ENCODE data around the gene TREX2. TPM values are rescaled to one million over a fixed set of nuclear protein-coding genes. Genes with fewer than 3 reads are reported as not detected.

TREX2 gene
- total RNA-seq, 1 experiment from 2014 or later = 0.61 TPM

- no peaks in the 10 kb centered on the region for H3K9me3 Mint-ChIP-seq (ENCODE audit: unreplicated experiment)
- no peak overlapping the region for H3K4me3 Mint-ChIP-seq (ENCODE audit: unreplicated experiment)
- POLR2A ChIA-PET = no interaction called here
- Histone ChIP-seq H3K36me3 (ENCODE audit: control insufficient read depth, insufficient read depth, low read length) (no peaks in the 10 kb centered on the region), H3K9me3 (no peaks in the 10 kb centered on the region), H3K27me3 (replicated peaks; ENCODE audit: control insufficient read depth, insufficient read depth, low read length) (no peaks in the 10 kb centered on the region), H3K4me1 (no peaks in the 10 kb centered on the region), H3K4me3 (ENCODE audit: low read depth, low read length) (no peak overlapping the region)
- CTCF ChIA-PET = no interaction called here
- intact Hi-C loops (cut with micrococcal nuclease; ENCODE audit: unreplicated experiment) = no loop called here
- TF ChIP-seq, protein P1, sequence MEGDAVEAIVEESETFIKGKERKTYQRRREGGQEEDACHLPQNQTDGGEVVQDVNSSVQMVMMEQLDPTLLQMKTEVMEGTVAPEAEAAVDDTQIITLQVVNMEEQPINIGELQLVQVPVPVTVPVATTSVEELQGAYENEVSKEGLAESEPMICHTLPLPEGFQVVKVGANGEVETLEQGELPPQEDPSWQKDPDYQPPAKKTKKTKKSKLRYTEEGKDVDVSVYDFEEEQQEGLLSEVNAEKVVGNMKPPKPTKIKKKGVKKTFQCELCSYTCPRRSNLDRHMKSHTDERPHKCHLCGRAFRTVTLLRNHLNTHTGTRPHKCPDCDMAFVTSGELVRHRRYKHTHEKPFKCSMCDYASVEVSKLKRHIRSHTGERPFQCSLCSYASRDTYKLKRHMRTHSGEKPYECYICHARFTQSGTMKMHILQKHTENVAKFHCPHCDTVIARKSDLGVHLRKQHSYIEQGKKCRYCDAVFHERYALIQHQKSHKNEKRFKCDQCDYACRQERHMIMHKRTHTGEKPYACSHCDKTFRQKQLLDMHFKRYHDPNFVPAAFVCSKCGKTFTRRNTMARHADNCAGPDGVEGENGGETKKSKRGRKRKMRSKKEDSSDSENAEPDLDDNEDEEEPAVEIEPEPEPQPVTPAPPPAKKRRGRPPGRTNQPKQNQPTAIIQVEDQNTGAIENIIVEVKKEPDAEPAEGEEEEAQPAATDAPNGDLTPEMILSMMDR (IDR thresholded peaks at IDR 0.05; ENCODE audit: insufficient read depth in 1 of 2, low read depth in 1 of 2, low read length in 1 of 2, severe bottlenecking in 1 of 2, unreplicated experiment in 1 of 2) = no peak
- no peak overlapping the region for H3K27ac Mint-ChIP-seq (ENCODE audit: unreplicated experiment)
- peaks cover 3% of the 10 kb centered on the region for H3K27me3 Mint-ChIP-seq (ENCODE audit: insufficient read depth, unreplicated experiment)
- no peak for DNase-seq
- BruUV-seq (replicated peaks) = no TSS peak
- H3K4me1 Mint-ChIP-seq (ENCODE audit: low read depth, unreplicated experiment) = no peaks in the 10 kb centered on the region
- peaks cover 10% of the 10 kb centered on the region for H3K36me3 Mint-ChIP-seq (ENCODE audit: insufficient read depth, unreplicated experiment)
Measured at GRCh38 chrX:153441981-153442380, 3.9 kb downstream of the TREX2 start.

- peaks cover 3% of the 10 kb centered on the region for H3K27me3 Mint-ChIP-seq (ENCODE audit: insufficient read depth, unreplicated experiment)
- Histone ChIP-seq H3K36me3 (ENCODE audit: control insufficient read depth, insufficient read depth, low read length) (no peaks in the 10 kb centered on the region), H3K27me3 (replicated peaks; ENCODE audit: control insufficient read depth, insufficient read depth, low read length) (no peaks in the 10 kb centered on the region), H3K4me1 (no peaks in the 10 kb centered on the region), H3K9me3 (no peaks in the 10 kb centered on the region), H3K4me3 (ENCODE audit: low read depth, low read length) (no peak overlapping the region)
- H3K27ac Mint-ChIP-seq (ENCODE audit: unreplicated experiment) = no peak overlapping the region
- no peaks in the 10 kb centered on the region for H3K4me1 Mint-ChIP-seq (ENCODE audit: low read depth, unreplicated experiment)
- peaks cover 10% of the 10 kb centered on the region for H3K36me3 Mint-ChIP-seq (ENCODE audit: insufficient read depth, unreplicated experiment)
- DNase-seq = no peak
- TF ChIP-seq, protein P1 (IDR thresholded peaks at IDR 0.05; ENCODE audit: insufficient read depth in 1 of 2, low read depth in 1 of 2, low read length in 1 of 2, severe bottlenecking in 1 of 2, unreplicated experiment in 1 of 2) = no peak
- CTCF ChIA-PET = no interaction called here
- POLR2A ChIA-PET = no interaction called here
- H3K4me3 Mint-ChIP-seq (ENCODE audit: unreplicated experiment) = no peak overlapping the region
- no TSS peak for BruUV-seq (replicated peaks)
- intact Hi-C loops (cut with micrococcal nuclease; ENCODE audit: unreplicated experiment) = no loop called here
- H3K9me3 Mint-ChIP-seq (ENCODE audit: unreplicated experiment) = no peaks in the 10 kb centered on the region
Measured at GRCh38 chrX:153441296-153441695, 4.6 kb downstream of the TREX2 start.

DNA sequence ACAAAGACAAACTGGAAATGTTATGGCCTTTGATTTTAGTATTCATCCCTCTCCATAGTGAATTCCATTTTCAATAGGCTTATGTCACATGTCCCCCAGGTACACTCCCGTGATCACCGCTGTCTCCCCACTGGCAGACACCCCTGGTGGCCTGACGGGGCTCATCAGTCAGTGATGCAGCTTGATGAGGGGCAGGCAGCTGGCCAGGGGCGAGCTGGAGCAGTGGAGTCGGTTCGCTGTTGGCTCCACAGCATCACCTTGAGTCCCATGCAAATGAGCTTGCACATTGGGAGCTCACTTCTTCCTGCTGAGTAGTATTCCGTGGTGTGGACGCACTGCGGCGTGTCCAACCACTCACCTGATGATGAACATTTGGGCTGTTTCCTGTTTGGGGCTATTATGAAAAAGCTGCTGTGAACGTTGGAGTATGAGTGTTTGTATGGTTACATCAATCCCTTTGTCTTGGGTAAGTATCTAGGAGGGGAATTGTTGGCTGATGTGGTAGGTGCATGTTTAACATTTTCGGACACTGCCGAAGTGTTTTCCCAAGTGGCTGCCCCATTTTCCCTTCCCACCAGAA is 5.2 kb downstream of the TREX2 start:
- POLR2A ChIA-PET = no interaction called here
- no TSS peak for BruUV-seq (replicated peaks)
- intact Hi-C loops (cut with micrococcal nuclease; ENCODE audit: unreplicated experiment) = no loop called here

More for the DNA sequence above, 5.2 kb downstream of the TREX2 start:
- TF ChIP-seq, protein P1 (IDR thresholded peaks at IDR 0.05; ENCODE audit: insufficient read depth in 1 of 2, low read depth in 1 of 2, low read length in 1 of 2, severe bottlenecking in 1 of 2, unreplicated experiment in 1 of 2) = no peak
- no peak for DNase-seq
- Histone ChIP-seq H3K4me1 (no peaks in the 10 kb centered on the region), H3K36me3 (ENCODE audit: control insufficient read depth, insufficient read depth, low read length) (no peaks in the 10 kb centered on the region), H3K9me3 (no peaks in the 10 kb centered on the region), H3K27me3 (replicated peaks; ENCODE audit: control insufficient read depth, insufficient read depth, low read length) (no peaks in the 10 kb centered on the region), H3K4me3 (ENCODE audit: low read depth, low read length) (no peak overlapping the region)
- no peaks in the 10 kb centered on the region for H3K9me3 Mint-ChIP-seq (ENCODE audit: unreplicated experiment)
- peaks cover 3% of the 10 kb centered on the region for H3K27me3 Mint-ChIP-seq (ENCODE audit: insufficient read depth, unreplicated experiment)
- no peak overlapping the region for H3K27ac Mint-ChIP-seq (ENCODE audit: unreplicated experiment)
- peaks cover 10% of the 10 kb centered on the region for H3K36me3 Mint-ChIP-seq (ENCODE audit: insufficient read depth, unreplicated experiment)
- no peak overlapping the region for H3K4me3 Mint-ChIP-seq (ENCODE audit: unreplicated experiment)
- CTCF ChIA-PET = no interaction called here
- no peaks in the 10 kb centered on the region for H3K4me1 Mint-ChIP-seq (ENCODE audit: low read depth, unreplicated experiment)

Data from Caco-2 (cell line).